Neural progenitor cell (in vitro differentiated cells): ENCODE data around the gene IFI30. TPM values are rescaled to one million over a fixed set of nuclear protein-coding genes. Genes with fewer than 3 reads are reported as not detected.
A peak's percentile ranks its signal among the peaks of the same experiment; 100 is the strongest.

Experiments
- DNase-seq: peaks from one replicate; pipeline ENCODE4 v3.0.0-alpha.2; 2016; ENCODE audit warnings: low spot score
- H2AFZ ChIP-seq: fragments of 200-600 bp; sonication (generic); replicated peaks from 2 replicates; pipeline ENCODE4 v1.6.1; 2016; ENCODE audit warnings: antibody characterized with exemption
- H3F3A ChIP-seq: fragments of 200-600 bp; sonication (generic); 2 replicates; pipeline ENCODE4 v1.6.1; 2016; ENCODE audit warnings: antibody characterized with exemption, low read depth
- H3K27ac ChIP-seq: fragments of 200-600 bp; sonication (generic); 2 replicates; pipeline ENCODE4 v1.5.1; 2016; ENCODE audit warnings: mild to moderate bottlenecking
- H3K27me3 ChIP-seq: fragments of 200-600 bp; sonication (generic); 2 replicates; pipeline ENCODE4 v1.6.1; 2016; ENCODE audit warnings: mild to moderate bottlenecking, moderate library complexity
- H3K36me3 ChIP-seq: fragments of 200-600 bp; sonication (generic); 2 replicates; pipeline ENCODE4 v1.5.1; 2016
- H3K4me1 ChIP-seq: fragments of 200-600 bp; sonication (generic); 2 replicates; pipeline ENCODE4 v1.6.1; 2016; ENCODE audit warnings: mixed run types
- H3K4me2 ChIP-seq: fragments of 200-600 bp; sonication (generic); 2 replicates; pipeline ENCODE4 v1.6.1; 2016
- H3K4me3 ChIP-seq: fragments of 200-600 bp; sonication (generic); 2 replicates; pipeline ENCODE4 v1.5.1; 2016
- H3K79me2 ChIP-seq: fragments of 200-600 bp; sonication (generic); 2 replicates; pipeline ENCODE4 v1.6.1; 2016; ENCODE audit warnings: low read depth
- H3K9ac ChIP-seq: fragments of 200-600 bp; sonication (generic); 2 replicates; pipeline ENCODE4 v1.6.1; 2016
- H3K9me3 ChIP-seq: fragments of 200-600 bp; sonication (generic); 2 replicates; pipeline ENCODE4 v1.5.1; 2016; ENCODE audit warnings: low read depth
- H4K20me1 ChIP-seq: fragments of 200-600 bp; sonication (generic); 2 replicates; pipeline ENCODE4 v1.6.1; 2016; ENCODE audit warnings: low read depth
- H3K27ac Mint-ChIP-seq: 3 replicates; pipeline ENCODE4 v1.8.0; 2021; ENCODE audit warnings: mixed read lengths
- H3K27me3 Mint-ChIP-seq: 2 replicates; pipeline ENCODE4 v1.8.0; 2022; ENCODE audit warnings: low read depth, mild to moderate bottlenecking, inconsistent platforms, moderate library complexity, mixed read lengths; ENCODE audit not compliant: insufficient read depth
- H3K36me3 Mint-ChIP-seq: 3 replicates; pipeline ENCODE4 v1.8.0; 2021; ENCODE audit warnings: mixed read lengths
- H3K4me1 Mint-ChIP-seq: 3 replicates; pipeline ENCODE4 v1.8.0; 2021; ENCODE audit warnings: mixed read lengths
- H3K4me3 Mint-ChIP-seq: 3 replicates; pipeline ENCODE4 v1.8.0; 2021; ENCODE audit warnings: mild to moderate bottlenecking, moderate library complexity, mixed read lengths
- H3K9me3 Mint-ChIP-seq: 3 replicates; pipeline ENCODE4 v1.8.0; 2020; ENCODE audit warnings: mixed read lengths
- EZH2 ChIP-seq: fragments of 200-600 bp; sonication (generic); IDR thresholded peaks from 2 replicates; pipeline ENCODE4 v1.6.1; 2017; ENCODE audit warnings: antibody characterized with exemption, mild to moderate bottlenecking, moderate library complexity
- EZH2phosphoT487 ChIP-seq: fragments of 200-600 bp; sonication (generic); IDR thresholded peaks from 2 replicates; pipeline ENCODE4 v1.6.1; 2017; ENCODE audit warnings: antibody characterized with exemption
- total RNA-seq: library from RNA; depleted of rRNA; stranded (reverse); fragments of >200 nt; gene quantifications from 2 replicates; pipeline ENCODE4 v1.2.3, GENCODE V29; 2015; ENCODE audit warnings: low replicate concordance
- TF ChIP-seq, protein P1 (sequence below): fragments of 200-600 bp; sonication (generic); IDR thresholded peaks from 2 replicates; pipeline ENCODE4 v1.5.1; 2017; ENCODE audit warnings: antibody characterized with exemption, mild to moderate bottlenecking

The IFI30 gene
- total RNA-seq, 1 donor from 2014 or later, result not detected

DNA sequence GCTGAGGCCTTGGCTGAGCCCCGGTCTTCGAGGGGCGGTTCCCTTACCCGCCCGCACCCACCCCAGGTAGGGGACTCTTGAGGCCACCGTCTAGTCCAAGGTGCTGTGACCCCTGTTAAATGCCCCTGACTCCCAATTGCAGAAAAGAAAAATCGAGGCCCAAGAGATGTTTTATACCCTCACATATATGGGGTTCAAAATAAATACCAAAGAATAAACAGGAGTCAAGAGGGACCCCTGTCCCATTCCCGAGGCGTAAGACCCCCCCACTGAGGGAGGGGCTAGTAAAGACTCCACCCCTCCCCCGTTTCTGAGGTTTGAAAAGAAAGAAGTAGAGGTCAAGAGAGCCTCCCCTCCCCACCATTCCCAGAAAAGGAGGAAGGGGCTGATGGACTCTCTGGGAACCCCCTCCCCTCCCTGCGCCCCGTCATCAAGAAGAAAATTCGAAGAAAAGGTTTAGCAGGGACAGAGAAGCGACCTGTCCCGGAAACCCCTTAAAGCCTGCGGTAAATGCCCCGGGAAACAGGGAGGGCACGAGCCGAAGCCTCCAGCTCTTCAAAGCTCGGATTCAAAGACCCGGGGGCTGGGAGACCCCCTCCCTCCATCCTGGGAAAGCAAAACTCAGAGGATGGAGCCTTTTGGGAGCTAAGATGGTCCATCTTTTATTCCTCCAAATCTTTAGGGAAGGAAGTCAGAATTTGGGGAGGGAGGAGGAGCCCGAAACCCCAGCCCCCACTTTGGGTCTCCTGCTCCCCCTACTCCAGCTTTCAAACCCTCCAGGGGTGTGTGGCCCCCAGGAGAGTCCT lies 31.0 kb downstream of the IFI30 start:
- peak overlapping the region; percentile 53 for H3K27ac Mint-ChIP-seq
- H3K4me3 Mint-ChIP-seq, result peak overlapping the region; percentile 91
- H3K4me1 Mint-ChIP-seq, result peaks cover 25% of the 10 kb centered on the region

DNA sequence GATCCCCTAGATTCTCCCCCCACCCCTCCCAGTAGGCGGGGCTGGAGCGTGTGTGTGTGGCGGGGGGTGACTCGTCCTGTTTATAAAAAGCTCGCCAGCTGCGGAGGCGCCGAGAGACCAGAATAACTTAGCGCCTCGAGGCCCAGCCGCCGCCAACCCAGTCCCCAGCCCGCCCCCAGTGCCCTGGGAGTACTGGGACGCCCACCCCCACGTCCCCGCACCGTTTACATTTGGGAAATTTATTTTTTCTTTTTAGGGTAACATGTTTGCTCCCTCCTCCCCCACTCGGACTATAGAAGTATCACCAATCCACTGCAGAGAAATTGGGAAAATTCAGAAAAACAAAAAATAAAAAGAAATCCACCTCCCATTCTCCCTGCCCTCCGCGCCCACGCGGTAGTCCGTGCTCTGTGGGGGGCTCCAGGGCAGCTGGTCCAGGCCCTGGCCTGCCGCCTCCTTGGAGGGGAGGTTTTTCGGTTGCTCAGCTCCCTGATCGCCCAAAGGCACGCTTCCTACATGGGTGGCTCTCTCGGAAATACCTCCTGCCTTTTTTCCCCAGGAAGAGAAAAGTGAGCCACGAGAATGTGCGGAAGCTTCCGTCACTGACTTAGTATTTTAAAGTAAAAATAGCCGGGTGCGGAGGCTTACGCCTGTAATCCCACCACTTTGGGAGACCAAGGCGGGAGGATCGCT lies 31.7 kb downstream of the IFI30 start:
- Histone ChIP-seq H3F3A (peaks cover 34% of the 10 kb centered on the region), H3K4me1 (peaks cover 16% of the 10 kb centered on the region), H4K20me1 (no peaks in the 10 kb centered on the region), H3K27me3 (peaks cover 18% of the 10 kb centered on the region), H3K79me2 (no peaks in the 10 kb centered on the region), H3K9ac (no peak overlapping the region), H2AFZ (peak overlapping the region; percentile 76), H3K4me3 (peak overlapping the region; percentile 62), H3K27ac (peak overlapping the region; percentile 70), H3K9me3 (no peaks in the 10 kb centered on the region), H3K4me2 (peak overlapping the region; percentile 80), H3K36me3 (no peaks in the 10 kb centered on the region)
- peaks cover 25% of the 10 kb centered on the region for H3K4me1 Mint-ChIP-seq
- peak overlapping the region; percentile 53 for H3K27ac Mint-ChIP-seq
- peak overlapping the region; percentile 91 for H3K4me3 Mint-ChIP-seq
- peaks cover 4% of the 10 kb centered on the region for H3K27me3 Mint-ChIP-seq
- TF ChIP-seq, protein P1, sequence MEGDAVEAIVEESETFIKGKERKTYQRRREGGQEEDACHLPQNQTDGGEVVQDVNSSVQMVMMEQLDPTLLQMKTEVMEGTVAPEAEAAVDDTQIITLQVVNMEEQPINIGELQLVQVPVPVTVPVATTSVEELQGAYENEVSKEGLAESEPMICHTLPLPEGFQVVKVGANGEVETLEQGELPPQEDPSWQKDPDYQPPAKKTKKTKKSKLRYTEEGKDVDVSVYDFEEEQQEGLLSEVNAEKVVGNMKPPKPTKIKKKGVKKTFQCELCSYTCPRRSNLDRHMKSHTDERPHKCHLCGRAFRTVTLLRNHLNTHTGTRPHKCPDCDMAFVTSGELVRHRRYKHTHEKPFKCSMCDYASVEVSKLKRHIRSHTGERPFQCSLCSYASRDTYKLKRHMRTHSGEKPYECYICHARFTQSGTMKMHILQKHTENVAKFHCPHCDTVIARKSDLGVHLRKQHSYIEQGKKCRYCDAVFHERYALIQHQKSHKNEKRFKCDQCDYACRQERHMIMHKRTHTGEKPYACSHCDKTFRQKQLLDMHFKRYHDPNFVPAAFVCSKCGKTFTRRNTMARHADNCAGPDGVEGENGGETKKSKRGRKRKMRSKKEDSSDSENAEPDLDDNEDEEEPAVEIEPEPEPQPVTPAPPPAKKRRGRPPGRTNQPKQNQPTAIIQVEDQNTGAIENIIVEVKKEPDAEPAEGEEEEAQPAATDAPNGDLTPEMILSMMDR, result no peak
- no peak for TF ChIP-seq EZH2phosphoT487
- TF ChIP-seq EZH2, result no peak
- H3K36me3 Mint-ChIP-seq, result peaks cover 2% of the 10 kb centered on the region
- DNase-seq, result peak; percentile 77
- no peaks in the 10 kb centered on the region for H3K9me3 Mint-ChIP-seq

More for the DNA sequence above, 31.0 kb downstream of the IFI30 start:
- Histone ChIP-seq H3K36me3 (no peaks in the 10 kb centered on the region), H3F3A (peaks cover 34% of the 10 kb centered on the region), H3K4me2 (peak overlapping the region; percentile 80), H3K79me2 (no peaks in the 10 kb centered on the region), H3K9ac (no peak overlapping the region), H2AFZ (peak overlapping the region; percentile 76), H3K4me3 (peak overlapping the region; percentile 62), H3K4me1 (peaks cover 16% of the 10 kb centered on the region), H3K9me3 (no peaks in the 10 kb centered on the region), H3K27ac (peak overlapping the region; percentile 70), H4K20me1 (no peaks in the 10 kb centered on the region), H3K27me3 (peaks cover 18% of the 10 kb centered on the region)
- TF ChIP-seq EZH2 (peak; percentile 25), EZH2phosphoT487 (no peak)
- TF ChIP-seq, protein P1, result no peak
- Mint-ChIP-seq H3K36me3 (peaks cover 2% of the 10 kb centered on the region), H3K27me3 (peaks cover 5% of the 10 kb centered on the region), H3K9me3 (no peaks in the 10 kb centered on the region)
- peak; percentile 87 for DNase-seq

DNA sequence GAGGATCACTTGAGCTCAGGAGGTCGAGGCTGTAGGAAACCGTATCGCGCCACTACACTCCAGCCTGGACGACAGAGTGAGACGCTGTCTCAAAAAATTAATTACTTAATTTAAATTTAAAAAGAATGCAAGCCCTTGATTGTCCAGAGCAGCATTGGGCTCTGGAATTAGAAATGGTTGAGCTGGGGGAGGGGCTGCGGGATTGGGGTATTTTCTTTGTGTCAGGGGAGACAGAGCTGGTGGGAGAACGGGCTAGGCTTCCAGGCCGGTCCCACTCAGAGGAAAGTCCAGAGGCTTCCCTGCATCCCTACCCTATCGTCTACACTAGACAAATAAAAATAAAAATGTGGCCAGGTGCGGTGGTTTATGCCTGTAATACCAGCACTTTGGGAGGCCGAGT lies 32.4 kb downstream of the IFI30 start:
- Histone ChIP-seq H3K79me2 (no peaks in the 10 kb centered on the region), H3K4me1 (peaks cover 16% of the 10 kb centered on the region), H2AFZ (no peak overlapping the region), H3F3A (peaks cover 34% of the 10 kb centered on the region), H3K4me2 (peak overlapping the region; percentile 80), H3K9me3 (no peaks in the 10 kb centered on the region), H3K27ac (no peak overlapping the region), H3K4me3 (peak overlapping the region; percentile 62), H4K20me1 (no peaks in the 10 kb centered on the region), H3K36me3 (no peaks in the 10 kb centered on the region), H3K9ac (no peak overlapping the region), H3K27me3 (peaks cover 18% of the 10 kb centered on the region)
- Mint-ChIP-seq H3K9me3 (no peaks in the 10 kb centered on the region), H3K4me1 (peaks cover 25% of the 10 kb centered on the region), H3K27me3 (peaks cover 6% of the 10 kb centered on the region), H3K36me3 (peaks cover 2% of the 10 kb centered on the region), H3K27ac (no peak overlapping the region), H3K4me3 (peak overlapping the region; percentile 91)
- TF ChIP-seq, protein P1, result no peak
- TF ChIP-seq EZH2 (no peak), EZH2phosphoT487 (no peak)
- no peak for DNase-seq
